Suprapubic skin (tissue), 4 donors: Measurements from ENCODE around the gene ZNF543.

Source experiments
- CTCF ChIP-seq, 2 donors: fragments of 200-600 bp in 1 of 2; fragments of 450-650 bp in 1 of 2; sonication (generic) in 1 of 2; IDR thresholded peaks; one replicate each; pipeline ENCODE4 v1.5.1; 2016 to 2019; ENCODE audit warnings: antibody characterized with exemption in 2 of 2, mild to moderate bottlenecking in 1 of 2, moderate library complexity in 1 of 2
- EP300 ChIP-seq: sonication (generic); formaldehyde crosslinking; IDR thresholded peaks from one replicate; pipeline ENCODE4 v1.6.1; 2017; ENCODE audit warnings: antibody characterized with exemption
- POLR2A ChIP-seq, 2 donors: fragments of 450-650 bp; IDR thresholded peaks; one replicate each; pipeline ENCODE4 v1.6.1; 2017; ENCODE audit warnings: antibody characterized with exemption in 2 of 2, mild to moderate bottlenecking in 2 of 2, moderate library complexity in 2 of 2
- POLR2AphosphoS5 ChIP-seq, 3 donors: sonication (generic); formaldehyde crosslinking; IDR thresholded peaks; one replicate each; pipeline ENCODE4 v1.6.1; 2017; ENCODE audit warnings: antibody characterized with exemption in 3 of 3

DNA sequence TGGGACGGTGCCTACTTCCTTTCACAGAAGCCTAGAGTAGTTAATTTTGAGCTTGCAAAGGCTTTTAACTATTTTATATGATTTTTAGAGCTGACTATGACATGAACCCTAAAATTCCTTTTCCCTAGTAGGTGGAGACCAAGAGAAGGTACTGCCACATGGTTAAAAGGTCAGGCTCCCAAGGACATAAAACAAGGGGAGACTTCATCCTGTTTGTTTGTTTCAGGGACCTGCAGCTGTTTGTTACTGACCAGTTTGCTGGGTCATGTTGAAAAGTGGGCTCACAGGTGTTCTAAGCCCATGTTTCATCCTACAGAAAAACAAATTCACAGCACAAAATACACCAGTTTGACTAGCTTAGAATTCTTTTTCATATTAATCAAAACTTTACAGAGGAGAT, 43.8 kb upstream of the ZNF543 start:
- TF ChIP-seq CTCF (IDR thresholded peaks at IDR 0.05) (no peak), POLR2A (IDR thresholded peaks at IDR 0.05) (no peak), EP300 (no peak), POLR2AphosphoS5 (IDR thresholded peaks at IDR 0.05) (no peak)
